Mesendoderm (in vitro differentiated cells): ENCODE results near the gene DDHD1.

ENCODE experiments used
- DNase-seq: peaks from one replicate; pipeline ENCODE4 v3.0.0; 2013
- H2AK5ac ChIP-seq: 2 replicates; pipeline ENCODE4 v1.6.1; 2013; ENCODE audit warnings: low read length, inconsistent platforms
- H2BK120ac ChIP-seq: 2 replicates; pipeline ENCODE4 v1.6.1; 2013; ENCODE audit warnings: low read depth, mild to moderate bottlenecking, low read length, moderate library complexity, mixed read lengths
- H2BK15ac ChIP-seq: replicated peaks from 2 replicates; pipeline ENCODE4 v1.6.1; 2013; ENCODE audit warnings: low read depth, mild to moderate bottlenecking, moderate library complexity
- H2BK5ac ChIP-seq: 2 replicates; pipeline ENCODE4 v1.6.1; 2013; ENCODE audit warnings: low read length, inconsistent platforms
- H3K18ac ChIP-seq: 2 replicates; pipeline ENCODE4 v1.6.1; 2013; ENCODE audit warnings: mild to moderate bottlenecking, low read length, mixed read lengths
- H3K23ac ChIP-seq: one replicate; pipeline ENCODE4 v1.6.1; 2013; ENCODE audit warnings: low read length
- H3K27ac ChIP-seq: 2 replicates; pipeline ENCODE4 v1.5.1; 2013; ENCODE audit warnings: low read depth, mild to moderate bottlenecking, inconsistent platforms, low read length, moderate library complexity
- H3K27me3 ChIP-seq: 2 replicates; pipeline ENCODE4 v1.6.1; 2013; ENCODE audit warnings: low read length, control low read depth, mild to moderate bottlenecking, inconsistent platforms; ENCODE audit not compliant: insufficient read depth, poor library complexity
- H3K36me3 ChIP-seq: 2 replicates; pipeline ENCODE4 v1.6.1; 2013; ENCODE audit warnings: low read length, inconsistent platforms; ENCODE audit not compliant: control insufficient read depth, insufficient read depth
- H3K4ac ChIP-seq: one replicate; pipeline ENCODE4 v1.6.1; 2013; ENCODE audit warnings: low read depth, mild to moderate bottlenecking, low read length, moderate library complexity
- H3K4me1 ChIP-seq: 2 replicates; pipeline ENCODE4 v1.6.1; 2013; ENCODE audit warnings: low read depth, low read length, inconsistent platforms; ENCODE audit not compliant: control insufficient read depth
- H3K4me2 ChIP-seq: 2 replicates; pipeline ENCODE4 v1.6.1; 2013; ENCODE audit warnings: low read length
- H3K4me3 ChIP-seq: 2 replicates; pipeline ENCODE4 v1.5.1; 2013; ENCODE audit warnings: mild to moderate bottlenecking, low read length
- H3K56ac ChIP-seq: one replicate; pipeline ENCODE4 v1.6.1; 2013; ENCODE audit warnings: low read length
- H3K79me1 ChIP-seq: 2 replicates; pipeline ENCODE4 v1.6.1; 2013; ENCODE audit warnings: low read length, inconsistent platforms
- H3K79me2 ChIP-seq: 2 replicates; pipeline ENCODE4 v1.6.1; 2013; ENCODE audit warnings: mild to moderate bottlenecking, low read length; ENCODE audit not compliant: control insufficient read depth, insufficient read depth
- H3K9ac ChIP-seq: 2 replicates; pipeline ENCODE4 v1.6.1; 2013; ENCODE audit warnings: low read length, inconsistent platforms
- H4K5ac ChIP-seq: one replicate; pipeline ENCODE4 v1.6.1; 2013; ENCODE audit warnings: low read length
- H4K8ac ChIP-seq: one replicate; pipeline ENCODE4 v1.6.1; 2013; ENCODE audit warnings: low read depth, mild to moderate bottlenecking, control low read depth, low read length, moderate library complexity
- WGBS: extraction: QIAGEN DNeasy Blood & Tissue Kit; methylation state at CpG from one replicate; pipeline ENCODE4 v1.1.7; 2013; ENCODE audit warnings: low lambda C conversion rate, missing lambda C conversion rate; ENCODE audit not compliant: insufficient coverage; ENCODE audit errors: extremely low coverage; 5-methylcytosine and 5-hydroxymethylcytosine counted together

Gene DDHD1

GRCh38 chr14:53016491-53016890 lies 136.6 kb downstream of the DDHD1 start:
- no peaks in the 10 kb centered on the region for H3K79me2 ChIP-seq
- H3K23ac ChIP-seq, result no peak overlapping the region
- no peaks in the 10 kb centered on the region for H3K36me3 ChIP-seq
- H3K4ac ChIP-seq, result no peak overlapping the region
- H3K27me3 ChIP-seq, result no peaks in the 10 kb centered on the region
- no peak overlapping the region for H2BK15ac ChIP-seq
- no peak overlapping the region for H4K8ac ChIP-seq
- no peak overlapping the region for H2AK5ac ChIP-seq
- H3K9ac ChIP-seq, result no peak overlapping the region
- no peak overlapping the region for H3K4me2 ChIP-seq
- no peak overlapping the region for H3K4me3 ChIP-seq
- H4K5ac ChIP-seq, result no peak overlapping the region
- H2BK120ac ChIP-seq, result no peak overlapping the region
- H3K27ac ChIP-seq, result no peak overlapping the region
- no peak for DNase-seq
- H3K56ac ChIP-seq, result no peak overlapping the region
- H3K4me1 ChIP-seq, result peaks cover 6% of the 10 kb centered on the region
- no CpG with 5 or more reads among the region's 2 CpGs for WGBS
- no peak overlapping the region for H2BK5ac ChIP-seq
- H3K18ac ChIP-seq, result no peak overlapping the region
- H3K79me1 ChIP-seq, result no peaks in the 10 kb centered on the region

GRCh38 chr14:53011053-53011462 lies 142.1 kb downstream of the DDHD1 start:
- H4K8ac ChIP-seq, result no peak overlapping the region
- no peak overlapping the region for H3K4me3 ChIP-seq
- no peak overlapping the region for H3K4ac ChIP-seq
- no peak overlapping the region for H2BK5ac ChIP-seq
- no peaks in the 10 kb centered on the region for H3K36me3 ChIP-seq
- no CpG with 5 or more reads among the region's 7 CpGs for WGBS
- H3K56ac ChIP-seq, result peak overlapping the region; percentile 6
- no peaks in the 10 kb centered on the region for H3K27me3 ChIP-seq
- no peak overlapping the region for H2BK120ac ChIP-seq
- H4K5ac ChIP-seq, result no peak overlapping the region
- no peaks in the 10 kb centered on the region for H3K79me2 ChIP-seq
- H3K4me2 ChIP-seq, result no peak overlapping the region
- H3K79me1 ChIP-seq, result no peaks in the 10 kb centered on the region
- no peak overlapping the region for H3K9ac ChIP-seq
- peak; percentile 97 for DNase-seq
- H3K23ac ChIP-seq, result no peak overlapping the region
- H3K27ac ChIP-seq, result peak overlapping the region; percentile 1
- peaks cover 5% of the 10 kb centered on the region for H3K4me1 ChIP-seq
- H2BK15ac ChIP-seq, result no peak overlapping the region
- peak overlapping the region; percentile 41 for H3K18ac ChIP-seq
- H2AK5ac ChIP-seq, result no peak overlapping the region

DNA sequence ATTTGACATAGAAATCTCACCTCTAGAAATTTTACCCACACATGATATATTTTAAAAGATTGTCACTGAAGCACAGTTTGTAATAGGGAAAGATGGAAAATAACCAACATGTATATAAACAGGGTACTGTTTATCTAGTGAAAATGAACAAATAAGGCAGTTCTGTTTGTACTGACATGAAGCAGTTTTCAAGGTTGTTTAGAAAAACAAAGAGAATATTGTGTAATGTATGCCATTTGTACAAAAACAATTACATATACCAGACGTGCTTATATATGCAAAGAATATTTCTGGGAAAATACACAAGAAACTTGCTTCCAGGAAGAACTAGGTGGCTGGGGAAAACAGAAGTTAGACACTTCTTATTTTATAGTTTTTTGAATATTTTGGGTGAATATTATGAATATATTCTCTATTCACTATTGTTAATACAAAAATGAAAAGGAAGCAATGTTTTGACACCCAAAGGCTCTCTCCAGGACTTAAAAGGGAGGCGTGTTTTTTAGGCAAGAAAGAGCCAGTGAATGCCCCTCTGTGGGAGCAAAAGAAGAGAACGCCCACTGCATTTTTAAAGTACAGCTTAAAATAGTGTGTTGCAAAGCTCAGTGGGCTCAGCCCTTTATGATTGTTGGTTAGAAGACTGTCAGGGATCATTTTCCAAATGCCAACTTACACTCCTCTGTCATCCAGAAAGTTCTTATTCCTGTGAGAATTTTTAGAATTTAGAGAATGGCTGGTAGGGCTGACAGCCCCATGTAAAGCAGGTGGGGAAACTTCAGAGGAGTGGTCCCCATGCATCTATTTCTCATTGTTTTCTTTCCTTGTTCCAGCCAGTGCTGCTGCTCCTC lies 142.7 kb downstream of the DDHD1 start:
- Histone ChIP-seq H3K23ac (no peak overlapping the region), H3K9ac (no peak overlapping the region), H3K4me2 (no peak overlapping the region), H4K8ac (no peak overlapping the region), H3K4me1 (peaks cover 5% of the 10 kb centered on the region), H2AK5ac (no peak overlapping the region), H3K18ac (no peak overlapping the region), H4K5ac (no peak overlapping the region), H3K4ac (peak overlapping the region; percentile 46), H2BK5ac (no peak overlapping the region), H2BK15ac (no peak overlapping the region), H3K27me3 (no peaks in the 10 kb centered on the region), H3K4me3 (no peak overlapping the region), H3K79me1 (no peaks in the 10 kb centered on the region), H3K27ac (no peak overlapping the region), H2BK120ac (no peak overlapping the region), H3K36me3 (no peaks in the 10 kb centered on the region), H3K56ac (peak overlapping the region; percentile 6), H3K79me2 (no peaks in the 10 kb centered on the region)
- DNase-seq, result no peak
- WGBS, result no CpG with 5 or more reads among the region's 3 CpGs

DNA sequence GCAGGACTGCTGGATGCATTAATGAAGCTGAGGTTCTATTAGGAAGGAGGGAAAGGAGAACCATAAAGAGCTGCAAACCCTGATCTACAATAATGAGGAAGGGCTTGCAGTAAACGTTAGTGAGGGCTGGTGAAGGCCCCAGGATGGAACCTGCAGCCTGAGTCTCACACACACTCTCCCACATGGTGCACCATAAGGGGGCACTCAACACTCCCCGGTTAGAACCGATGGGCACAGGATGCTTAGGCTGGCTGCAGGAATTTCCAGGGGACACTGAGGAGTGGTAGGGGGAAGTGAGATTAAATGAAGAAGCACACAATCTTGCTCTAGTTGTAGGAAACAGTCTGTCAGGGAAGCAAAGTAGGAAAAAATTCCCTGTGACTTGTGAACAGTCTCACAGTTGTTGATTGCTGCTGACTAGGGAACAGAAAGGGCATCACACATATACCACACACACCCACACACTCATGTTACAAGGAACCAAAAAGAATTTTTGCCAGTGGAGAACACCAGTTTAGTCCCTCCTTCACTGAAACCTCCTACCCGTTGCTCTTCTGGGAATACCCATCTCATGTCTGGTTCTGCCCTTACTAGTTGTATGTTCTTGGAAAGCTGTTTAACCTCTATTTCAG lies 146.1 kb downstream of the DDHD1 start:
- no peaks in the 10 kb centered on the region for H3K27me3 ChIP-seq
- no peak overlapping the region for H4K5ac ChIP-seq
- H3K4me3 ChIP-seq, result no peak overlapping the region
- H2BK5ac ChIP-seq, result no peak overlapping the region
- no peak overlapping the region for H3K27ac ChIP-seq
- H2BK120ac ChIP-seq, result no peak overlapping the region
- DNase-seq, result no peak
- no peak overlapping the region for H3K4me2 ChIP-seq
- no peak overlapping the region for H2AK5ac ChIP-seq
- no peak overlapping the region for H3K18ac ChIP-seq
- H3K9ac ChIP-seq, result no peak overlapping the region
- H3K79me2 ChIP-seq, result no peaks in the 10 kb centered on the region
- no CpG with 5 or more reads among the region's 4 CpGs for WGBS
- H3K79me1 ChIP-seq, result no peaks in the 10 kb centered on the region
- no peak overlapping the region for H4K8ac ChIP-seq
- no peak overlapping the region for H2BK15ac ChIP-seq
- no peak overlapping the region for H3K56ac ChIP-seq
- peaks cover 5% of the 10 kb centered on the region for H3K4me1 ChIP-seq
- no peaks in the 10 kb centered on the region for H3K36me3 ChIP-seq
- no peak overlapping the region for H3K23ac ChIP-seq
- H3K4ac ChIP-seq, result no peak overlapping the region

- H2AK5ac ChIP-seq, result no peak overlapping the region
- no peak overlapping the region for H3K4me3 ChIP-seq
- H3K56ac ChIP-seq, result no peak overlapping the region
- H3K27ac ChIP-seq, result no peak overlapping the region
- H2BK5ac ChIP-seq, result no peak overlapping the region
- H4K5ac ChIP-seq, result no peak overlapping the region
- WGBS, result no CpG with 5 or more reads among the region's 5 CpGs
- no peak overlapping the region for H3K18ac ChIP-seq
- no peaks in the 10 kb centered on the region for H3K79me1 ChIP-seq
- no peak for DNase-seq
- H3K4me1 ChIP-seq, result no peaks in the 10 kb centered on the region
- no peaks in the 10 kb centered on the region for H3K27me3 ChIP-seq
- H3K79me2 ChIP-seq, result no peaks in the 10 kb centered on the region
- no peak overlapping the region for H3K4me2 ChIP-seq
- H3K36me3 ChIP-seq, result no peaks in the 10 kb centered on the region
- no peak overlapping the region for H3K23ac ChIP-seq
- H4K8ac ChIP-seq, result no peak overlapping the region
- H2BK15ac ChIP-seq, result no peak overlapping the region
- H3K9ac ChIP-seq, result no peak overlapping the region
- H2BK120ac ChIP-seq, result no peak overlapping the region
- no peak overlapping the region for H3K4ac ChIP-seq
Observed at GRCh38 chr14:53004976-53005375, 148.1 kb downstream of the DDHD1 start.
